ENCODE data around the gene RAB3IL1. TPM values are rescaled to one million over a fixed set of nuclear protein-coding genes. Genes with fewer than 3 reads are reported as not detected.

RAB3IL1 gene
- total and polyA plus RNA-seq, 2 of the 13 experiments (the other 11 are each of a cell fraction or from before 2014, with no cell fraction given): 1.2 to 2.0 TPM

DNA sequence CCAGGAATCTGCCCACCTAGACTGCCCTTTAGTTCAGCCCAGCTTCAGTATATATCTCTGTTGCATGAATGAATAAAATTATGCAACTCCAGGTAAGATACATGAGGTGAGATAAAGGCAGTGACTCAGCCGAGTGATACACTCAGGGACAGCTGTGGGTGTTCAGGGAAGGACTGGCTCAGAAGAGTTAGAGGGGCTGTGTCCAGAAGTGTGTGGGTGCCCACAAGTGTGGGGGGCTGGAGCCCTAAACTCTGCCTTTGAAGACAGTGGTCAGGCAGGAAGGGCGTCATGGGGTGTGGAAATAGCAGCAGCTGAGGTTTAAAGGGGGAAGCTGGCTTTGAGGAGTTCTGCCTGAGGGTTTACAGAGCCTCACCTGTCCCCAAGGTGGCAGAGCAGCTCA lies 41.7 kb upstream of the RAB3IL1 start:
- ChIA-PET POLR2A (interaction anchor here (0.6 to 6.1 kb wide), 4 partner anchors 8 to 14 kb away, joined by 3 to 99 read pairs (median 6); partner anchors contain the start of genes BEST1 and FTH1), CTCF (ENCODE audit: low intra/inter-chr PET ratio, low total read pairs) (no interaction called here)
- DNase-seq (ENCODE audit: low spot score) (no peak), FAIRE-seq (no peak), ATAC-seq (no peak)
- peaks cover 0 to 2% of the 10 kb centered on the region in 2 experiments; a peak in 1 of 5 replicates for H3K36me3 ChIP-seq (replicated peaks in 1 of 2; ENCODE audit: control insufficient read depth in 1 of 2, insufficient read depth in 2 of 2, low read length in 2 of 2)
- no peak for TF ChIP-seq ZNF552 (CRISPR knock-in tag; IDR thresholded peaks at IDR 0.05; ENCODE audit: borderline replicate concordance)
- 0 out of 2 replicates have a peak, but pooled peaks have one; percentile 10 for TF ChIP-seq FOSL2 (CRISPR knock-in tag; IDR thresholded peaks at IDR 0.05)
- peak; percentile 27; the same call in 1 of the 2 replicates for TF ChIP-seq STAG1 (CRISPR knock-in tag; IDR thresholded peaks at IDR 0.05)
- TF ChIP-seq DBP (CRISPR knock-in tag; IDR thresholded peaks at IDR 0.05; ENCODE audit: not compliant biosample characterization): no peak
- BruUV-seq (replicated peaks): no TSS peak
- no peaks in the 10 kb centered on the region for H3K9me3 ChIP-seq (ENCODE audit: low read length)
- H4K20me1 ChIP-seq (ENCODE audit: insufficient read depth, low read length): peaks cover 10% of the 10 kb centered on the region
- H3K79me2 ChIP-seq (ENCODE audit: insufficient read depth, low read length): no peaks in the 10 kb centered on the region
- H3K9ac ChIP-seq (ENCODE audit: insufficient read depth, low read depth, low read length): no peak overlapping the region
- intact Hi-C loops (cut with micrococcal nuclease; ENCODE audit: unreplicated experiment): no loop called here
- H3K4me1 ChIP-seq (ENCODE audit: insufficient read depth, low read length): peaks cover 49% of the 10 kb centered on the region
- no peaks in the 10 kb centered on the region for H3K27me3 ChIP-seq (ENCODE audit: control insufficient read depth in 1 of 2, insufficient read depth in 2 of 2, low read length in 2 of 2)
- H3K27ac ChIP-seq (ENCODE audit: extremely low read length, insufficient read depth, low read length): no peak overlapping the region
- H3K4me3 ChIP-seq (replicated peaks in 1 of 3; ENCODE audit: insufficient read depth in 1 of 3, low read depth in 2 of 3, low read length in 3 of 3): no peak overlapping the region
- H2AFZ ChIP-seq (ENCODE audit: low read length): no peak overlapping the region
- in situ Hi-C loops (cut with HindIII; ENCODE audit: extremely low pct_ligation_motif_present, low pct_unique_long_range_greater_than_20kb): no loop called here
- H3K4me2 ChIP-seq (ENCODE audit: low read depth, low read length): no peak overlapping the region
- 3% methylated on average over 2 of the region's 2 CpGs for WGBS (ENCODE audit: low lambda C conversion rate)

DNA sequence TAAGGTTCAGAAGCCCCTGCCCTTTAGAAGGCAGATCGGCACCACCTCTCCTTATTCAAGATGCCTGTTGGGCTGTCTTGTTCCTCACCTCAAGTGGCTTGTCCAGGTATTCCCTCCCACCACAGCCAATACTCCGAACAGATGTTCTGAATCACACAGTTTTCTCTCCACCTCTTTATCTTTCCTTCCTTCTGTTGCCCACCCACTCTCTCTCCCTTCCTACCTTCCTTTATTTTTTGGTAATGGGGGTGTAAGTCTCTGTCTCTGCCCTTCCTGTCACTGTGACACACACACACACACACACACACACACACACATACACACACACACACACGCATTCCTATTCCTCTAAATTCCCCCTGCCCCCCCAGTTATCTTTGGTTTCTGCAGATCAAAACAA lies 41.2 kb upstream of the RAB3IL1 start:
- POLR2A ChIA-PET: interaction anchor here (0.6 to 6.1 kb wide), 4 partner anchors 8 to 15 kb away, joined by 3 to 99 read pairs (median 6); partner anchors contain the start of genes BEST1 and FTH1
- Histone ChIP-seq H3K27ac (ENCODE audit: extremely low read length, insufficient read depth, low read length) (no peak overlapping the region), H3K4me2 (ENCODE audit: low read depth, low read length) (no peak overlapping the region), H3K79me2 (ENCODE audit: insufficient read depth, low read length) (no peaks in the 10 kb centered on the region), H3K4me1 (ENCODE audit: insufficient read depth, low read length) (peaks cover 47% of the 10 kb centered on the region), H3K4me3 (replicated peaks in 1 of 3; ENCODE audit: insufficient read depth in 1 of 3, low read depth in 2 of 3, low read length in 3 of 3) (no peak overlapping the region), H4K20me1 (ENCODE audit: insufficient read depth, low read length) (peaks cover 5% of the 10 kb centered on the region; the same call in 1 of the 2 replicates), H3K27me3 (ENCODE audit: control insufficient read depth in 1 of 2, insufficient read depth in 2 of 2, low read length in 2 of 2) (no peaks in the 10 kb centered on the region), H2AFZ (ENCODE audit: low read length) (no peak overlapping the region), H3K9ac (ENCODE audit: insufficient read depth, low read depth, low read length) (no peak overlapping the region), H3K36me3 (replicated peaks in 1 of 2; ENCODE audit: control insufficient read depth in 1 of 2, insufficient read depth in 2 of 2, low read length in 2 of 2) (no peaks in the 10 kb centered on the region), H3K9me3 (ENCODE audit: low read length) (no peaks in the 10 kb centered on the region)
- BruUV-seq (replicated peaks): no TSS peak
- ATAC-seq: no peak
- DNase-seq (ENCODE audit: low spot score): no peak
- WGBS (ENCODE audit: low lambda C conversion rate): 52% methylated on average over 3 of the region's 3 CpGs
- no peak for FAIRE-seq
- in situ Hi-C loops (cut with HindIII; ENCODE audit: extremely low pct_ligation_motif_present, low pct_unique_long_range_greater_than_20kb) (no loop called here), intact Hi-C loops (cut with micrococcal nuclease; ENCODE audit: unreplicated experiment) (no loop called here)
- CTCF ChIA-PET (ENCODE audit: low intra/inter-chr PET ratio, low total read pairs): no interaction called here
- TF ChIP-seq ZNF318 (CRISPR knock-in tag; IDR thresholded peaks at IDR 0.05) (no peak), TFAP4 (IDR thresholded peaks at IDR 0.05; ENCODE audit: borderline replicate concordance, low read depth) (no peak), ZNF546 (CRISPR knock-in tag; conservative IDR thresholded peaks at IDR 0.05) (no peak), ZNF558 (CRISPR knock-in tag; IDR thresholded peaks at IDR 0.05; ENCODE audit: borderline replicate concordance) (no peak)
